GM18498 (cell line): ENCODE results near the gene NSRP1.
A peak's percentile ranks its signal among the peaks of the same experiment; 100 is the strongest.
"Not testable (repeated sequence)": the region's sequence is repeated elsewhere in the genome, so short reads cannot be mapped to it uniquely, and the experiment has no call there.

Source experiments
- ATAC-seq: cut with Tn5 transposase; IDR thresholded peaks from one replicate; pipeline ENCODE4 v1.9.1; 2021; ENCODE audit warnings: mild to moderate bottlenecking, moderate library complexity; ENCODE audit not compliant: unreplicated experiment

Gene NSRP1

DNA sequence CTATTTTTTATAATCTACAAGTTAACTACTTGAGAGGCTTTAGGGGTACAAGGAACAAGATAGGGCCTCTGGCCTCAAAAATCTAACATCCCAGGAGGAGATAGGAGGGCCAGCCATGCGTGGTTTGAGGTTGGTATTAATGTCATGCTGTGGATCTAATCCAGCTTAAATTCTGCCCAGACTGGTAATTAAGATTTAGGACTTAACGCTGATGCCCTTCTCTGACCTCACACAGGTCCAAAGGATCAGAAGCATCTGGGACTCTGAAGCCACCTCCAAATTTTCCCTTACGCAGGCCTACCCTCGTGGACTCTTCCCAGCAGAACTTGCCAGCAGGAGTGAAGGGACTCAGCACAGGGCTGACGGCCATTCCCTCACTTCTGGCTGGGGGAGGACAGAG is 103.8 kb downstream of the NSRP1 start:
- no peak for ATAC-seq

GRCh38 chr17:30221346-30221745 is 104.7 kb downstream of the NSRP1 start:
- no peak for ATAC-seq

- ATAC-seq = no peak
Observed at GRCh38 chr17:30222251-30222650, 105.6 kb downstream of the NSRP1 start.

DNA sequence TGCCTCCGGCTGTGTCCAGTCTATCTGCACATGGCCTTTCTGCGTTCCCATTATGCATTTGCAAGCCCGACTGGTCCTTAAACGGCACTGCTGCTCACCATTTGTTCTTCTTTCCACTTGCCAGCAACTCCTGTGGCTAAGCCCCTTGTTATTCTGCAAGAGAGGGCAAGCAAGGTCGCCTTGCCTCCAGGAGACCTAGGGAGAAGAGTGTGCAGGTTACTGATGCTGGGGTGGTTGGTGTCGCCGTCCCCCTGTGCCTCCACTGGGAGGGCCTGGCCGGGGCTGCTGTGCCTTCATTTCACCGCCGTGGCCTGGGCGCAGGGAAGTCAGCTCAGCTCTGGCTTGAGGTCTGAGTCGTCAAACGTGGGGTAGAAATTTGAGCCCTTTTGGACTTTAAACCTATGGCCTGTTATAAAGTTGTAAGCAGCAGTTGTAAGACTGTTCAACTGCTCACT is 106.1 kb downstream of the NSRP1 start:
- no peak for ATAC-seq

GRCh38 chr17:30224419-30224960 is 107.9 kb downstream of the NSRP1 start:
- no peak for ATAC-seq

DNA sequence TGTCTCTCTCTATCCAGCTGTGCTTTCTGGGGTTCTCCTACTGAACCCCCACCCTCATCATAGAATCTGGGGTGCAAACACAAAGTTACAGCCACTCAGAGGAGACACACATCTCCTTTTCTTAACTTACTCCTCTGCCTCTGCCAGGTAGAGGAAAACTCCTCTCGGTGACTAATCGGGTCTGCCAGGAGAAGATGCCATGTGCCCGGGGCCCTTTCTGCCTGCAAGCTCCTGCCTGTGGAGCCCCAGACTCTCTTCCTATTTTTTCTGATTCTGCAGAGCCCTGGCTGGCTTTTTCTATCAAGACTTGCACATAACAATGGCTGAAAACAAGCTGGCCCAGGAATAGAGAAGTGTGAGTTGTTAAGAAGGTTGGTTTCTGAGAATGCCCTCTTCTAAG is 108.5 kb downstream of the NSRP1 start:
- ATAC-seq = no peak

- no peak for ATAC-seq
Observed at GRCh38 chr17:30225919-30226553, 109.4 kb downstream of the NSRP1 start.

DNA sequence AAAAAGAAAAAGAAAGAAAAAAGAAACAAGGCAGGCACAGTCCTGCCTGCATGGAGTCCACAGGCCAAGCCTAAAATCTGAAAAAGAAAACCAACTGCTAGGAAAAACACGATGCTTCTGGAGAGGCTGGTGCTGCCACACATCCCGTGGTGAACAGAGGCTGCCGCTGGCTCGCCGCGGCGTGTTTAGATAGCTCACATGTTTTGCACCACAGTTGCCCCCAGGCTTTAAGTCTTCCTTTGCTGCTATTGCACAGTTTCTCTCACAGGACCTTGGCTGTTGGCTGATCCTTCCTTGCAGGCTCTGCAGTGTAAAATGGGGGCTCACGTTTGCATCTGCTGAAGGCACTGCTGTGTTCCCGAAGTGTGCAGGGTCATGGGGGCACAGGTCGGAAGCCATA is 110.3 kb downstream of the NSRP1 start:
- no peak for ATAC-seq

GRCh38 chr17:30228011-30228410 is 111.4 kb downstream of the NSRP1 start:
- ATAC-seq = no peak

DNA sequence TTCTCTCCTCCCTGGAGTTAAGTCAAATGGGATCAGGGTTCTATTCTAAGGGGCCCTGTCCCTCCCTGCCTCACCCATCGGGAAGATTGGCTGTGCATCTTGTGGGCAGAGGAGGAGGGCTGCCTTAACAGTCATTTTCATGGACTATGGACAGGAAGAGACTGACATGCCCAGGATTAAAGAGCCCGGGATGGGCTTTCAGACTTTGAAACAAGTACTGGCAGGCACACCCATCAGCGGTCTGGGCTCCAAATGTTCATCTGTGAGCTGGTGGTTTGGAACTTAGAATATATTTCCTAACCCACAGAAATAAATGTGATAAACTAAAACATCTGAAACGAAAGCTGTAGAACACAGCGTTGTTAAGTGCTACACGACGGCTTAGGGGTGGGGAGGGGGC is 112.4 kb downstream of the NSRP1 start:
- ATAC-seq = no peak

DNA sequence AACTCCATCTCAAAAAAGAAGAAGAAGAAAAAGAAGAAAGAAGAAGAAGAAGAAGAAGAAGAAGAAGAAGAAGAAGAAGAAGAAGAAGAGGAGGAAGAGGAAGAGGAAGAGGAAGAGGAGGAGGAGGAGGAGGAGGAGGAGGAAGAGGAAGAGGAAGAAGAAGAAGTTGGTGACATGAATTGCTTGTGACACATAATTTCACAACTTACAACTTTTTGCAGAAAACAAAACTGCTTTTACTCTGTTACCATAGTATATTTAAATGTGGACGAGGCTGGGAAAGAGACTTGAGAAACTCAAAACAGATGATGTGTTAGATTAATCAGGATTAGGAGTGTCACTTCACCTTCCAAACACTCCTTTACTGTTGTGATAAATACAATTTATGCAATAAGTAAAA is 113.4 kb downstream of the NSRP1 start:
- ATAC-seq = not testable (repeated sequence)

GRCh38 chr17:30230596-30231125 is 114.0 kb downstream of the NSRP1 start:
- ATAC-seq = no peak

GRCh38 chr17:30232015-30232823 is 115.6 kb downstream of the NSRP1 start:
- no peak for ATAC-seq

DNA sequence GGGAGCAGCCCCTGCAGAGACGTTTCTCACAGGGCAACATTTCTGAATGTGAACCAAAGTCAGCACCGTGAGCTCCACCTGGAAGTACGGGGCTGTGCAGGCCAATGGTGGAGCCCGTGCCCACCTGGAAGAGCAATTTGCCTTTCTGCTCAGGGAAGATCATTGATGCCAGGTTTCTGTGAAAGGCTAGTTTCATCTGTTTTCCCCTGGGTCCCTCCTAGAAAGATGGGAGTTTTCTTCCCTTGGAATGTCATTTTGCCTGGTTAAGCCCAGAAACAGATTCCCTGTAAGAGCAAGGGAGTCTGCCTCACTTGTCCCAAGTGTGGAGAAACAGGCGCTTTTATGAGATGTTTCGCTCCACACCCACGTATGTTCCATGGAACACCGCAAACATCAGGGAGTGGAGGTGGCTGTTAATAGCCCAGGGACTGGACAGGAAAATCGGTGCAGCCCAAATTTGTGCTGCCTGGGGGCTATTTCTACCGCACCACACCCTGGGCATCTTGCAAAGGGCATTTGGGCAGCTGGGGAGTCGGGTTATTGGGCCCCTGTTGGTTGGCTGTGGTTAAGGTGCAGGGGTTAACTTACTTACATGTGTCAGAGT is 116.3 kb downstream of the NSRP1 start:
- ATAC-seq = no peak

DNA sequence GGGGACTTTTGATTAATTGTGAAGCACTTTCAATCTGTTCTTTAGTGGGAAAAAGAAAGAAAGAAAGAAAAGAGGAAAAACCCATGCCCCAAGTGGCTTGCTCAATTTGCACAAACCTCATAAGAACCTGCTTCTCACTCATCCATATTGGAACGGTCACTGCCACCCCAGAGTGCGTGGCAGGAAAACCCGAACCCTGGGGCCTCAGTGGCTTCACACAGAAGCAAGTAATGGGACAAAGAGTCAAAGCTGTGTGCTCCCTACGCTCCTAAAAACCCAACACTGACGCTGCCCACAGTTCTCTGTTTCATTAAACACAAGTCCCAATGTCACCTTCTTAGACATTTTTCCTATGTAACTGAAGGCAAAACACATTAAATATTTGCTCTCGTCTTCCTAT is 117.7 kb downstream of the NSRP1 start:
- ATAC-seq = no peak

DNA sequence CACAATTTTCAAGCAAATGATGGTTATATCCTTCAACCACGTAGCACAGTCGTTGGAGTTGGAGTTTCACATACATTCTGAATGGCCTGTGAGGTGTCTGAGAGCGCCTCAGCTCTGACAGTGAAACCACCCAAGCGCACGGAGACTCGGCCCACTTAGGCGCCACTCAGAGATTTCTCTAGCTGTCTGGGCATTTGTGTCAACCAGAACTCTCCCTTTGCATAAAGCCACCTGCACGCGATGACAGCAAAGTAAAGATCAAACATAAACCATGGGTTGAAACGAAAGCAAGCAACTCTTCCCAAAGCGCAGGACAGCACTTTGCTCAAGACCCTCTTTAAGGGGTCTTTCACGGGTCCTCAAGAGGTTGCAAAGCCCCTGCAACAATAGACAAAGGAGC is 118.3 kb downstream of the NSRP1 start:
- ATAC-seq = peak; percentile 69

DNA sequence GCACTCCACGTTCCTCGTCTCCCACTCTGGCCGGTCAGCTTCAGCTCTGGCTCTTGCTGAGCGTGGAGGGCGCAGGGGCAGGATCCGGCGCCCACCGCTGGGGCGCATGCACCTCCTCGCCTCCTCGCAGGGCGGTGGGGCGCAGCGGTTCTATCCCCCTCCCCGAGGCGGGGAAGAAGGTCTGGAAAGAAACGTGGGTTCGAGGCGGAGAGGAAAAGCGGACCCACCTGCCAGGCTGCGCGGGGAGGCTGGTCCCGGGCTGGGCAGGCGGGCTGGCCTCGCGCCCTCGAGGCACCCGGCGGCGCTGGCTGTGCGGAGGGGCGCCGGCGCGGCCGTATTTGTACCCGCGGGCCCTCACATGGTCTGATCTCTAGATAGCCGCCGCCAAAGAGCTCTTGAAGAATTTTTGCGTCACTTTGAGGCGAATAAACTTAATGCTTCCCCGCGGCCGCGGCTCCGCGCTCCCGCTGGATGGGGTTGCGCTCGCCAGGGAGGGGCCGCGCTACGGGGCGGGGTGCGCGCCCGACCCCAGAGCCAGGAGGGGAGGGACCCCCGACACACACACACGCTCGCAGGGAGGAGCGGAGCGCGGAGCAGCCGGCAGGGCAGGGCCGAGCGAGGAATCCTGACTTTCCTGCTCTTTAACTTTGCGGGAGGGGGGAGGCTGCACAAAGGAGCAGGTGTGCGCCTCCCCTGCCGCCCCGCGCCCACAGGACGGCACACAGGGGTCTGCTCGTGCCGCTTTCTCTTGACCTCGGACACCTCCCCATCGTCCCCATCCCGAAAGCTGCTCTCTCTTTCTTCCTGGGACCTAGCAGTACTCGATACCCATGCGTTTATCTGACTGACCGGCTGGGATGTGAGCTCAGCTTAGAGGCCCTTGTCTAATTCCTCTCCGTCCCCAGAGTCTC is 119.0 kb downstream of the NSRP1 start, which contains the start of gene SLC6A4:
SLC6A4 (minus strand) TSS at position 312 of the 911 bp plus-strand sequence. CDS start 13,739 bp downstream, outside the sequence.
- peak; percentile 15 for ATAC-seq
